Measurements from ENCODE around the gene ZNF805.
"Not testable (repeated sequence)": the region's sequence is repeated elsewhere in the genome, so short reads cannot be mapped to it uniquely, and the experiment has no call there.

The ZNF805 gene

GRCh38 chr19:57262044-57262443 is 21.6 kb downstream of the ZNF805 start:
- no peak for DNase-seq (ENCODE audit: low read depth)
- H3K4me3 ChIP-seq (ENCODE audit: low read depth, low read length) = no peak overlapping the region

GRCh38 chr19:57263244-57263741 is 22.9 kb downstream of the ZNF805 start:
- no peak for DNase-seq (ENCODE audit: low read depth)
- no peak overlapping the region for H3K4me3 ChIP-seq (ENCODE audit: low read depth, low read length)

- no peak for DNase-seq (ENCODE audit: low read depth)
- no peak overlapping the region for H3K4me3 ChIP-seq (ENCODE audit: low read depth, low read length)
These were observed 26.9 kb downstream of the ZNF805 start for GRCh38 chr19:57267291-57267690.

- DNase-seq (ENCODE audit: low read depth) = peak; percentile 53
- no peak overlapping the region for H3K4me3 ChIP-seq (ENCODE audit: low read depth, low read length)
These were observed 29.3 kb downstream of the ZNF805 start for GRCh38 chr19:57269515-57270250.

- DNase-seq (ENCODE audit: low read depth) = no peak
- H3K4me3 ChIP-seq (ENCODE audit: low read depth, low read length) = no peak overlapping the region
These were observed 30.8 kb downstream of the ZNF805 start for GRCh38 chr19:57271280-57271679.

- no peak overlapping the region for H3K4me3 ChIP-seq (ENCODE audit: low read depth, low read length)
- no peak for DNase-seq (ENCODE audit: low read depth)
These were observed 32.6 kb downstream of the ZNF805 start for GRCh38 chr19:57273014-57273413.

GRCh38 chr19:57276430-57276829 is 36.0 kb downstream of the ZNF805 start:
- H3K4me3 ChIP-seq (ENCODE audit: low read depth, low read length) = no peak overlapping the region
- no peak for DNase-seq (ENCODE audit: low read depth)

- H3K4me3 ChIP-seq (ENCODE audit: low read depth, low read length); DNase-seq (ENCODE audit: low read depth): not testable (repeated sequence)
These were observed 38.0 kb downstream of the ZNF805 start for GRCh38 chr19:57278481-57278880.

GRCh38 chr19:57279418-57280164 is 39.2 kb downstream of the ZNF805 start:
- peak overlapping the region; percentile 92 for H3K4me3 ChIP-seq (ENCODE audit: low read depth, low read length)
- peak; percentile 93 for DNase-seq (ENCODE audit: low read depth)

GRCh38 chr19:57280165-57280961 is 39.9 kb downstream of the ZNF805 start, which contains the start of gene ZNF460:
Gene ZNF460, plus strand, starts transcription at chr19:57280485. Its CDS starts 322 bp downstream, at chr19:57280807.
- DNase-seq (ENCODE audit: low read depth) = peak; percentile 92

GRCh38 chr19:57280962-57281400 is 40.5 kb downstream of the ZNF805 start:
- H3K4me3 ChIP-seq (ENCODE audit: low read depth, low read length) = peak overlapping the region; percentile 92
- DNase-seq (ENCODE audit: low read depth) = no peak

More at GRCh38 chr19:57280165-57280961, 39.9 kb downstream of the ZNF805 start, which contains the start of gene ZNF460:
- H3K4me3 ChIP-seq (ENCODE audit: low read depth, low read length) = peak within 1 kb of the TSS; percentile 92

- peak overlapping the region; percentile 92 for H3K4me3 ChIP-seq (ENCODE audit: low read depth, low read length)
- DNase-seq (ENCODE audit: low read depth) = no peak
These were observed 41.7 kb downstream of the ZNF805 start for GRCh38 chr19:57282011-57282643.

- no peak overlapping the region for H3K4me3 ChIP-seq (ENCODE audit: low read depth, low read length)
- no peak for DNase-seq (ENCODE audit: low read depth)
These were observed 47.9 kb downstream of the ZNF805 start for GRCh38 chr19:57288373-57288772.

- no peak overlapping the region for H3K4me3 ChIP-seq (ENCODE audit: low read depth, low read length)
- no peak for DNase-seq (ENCODE audit: low read depth)
These were observed 50.5 kb downstream of the ZNF805 start for GRCh38 chr19:57290970-57291369.

- no peak overlapping the region for H3K4me3 ChIP-seq (ENCODE audit: low read depth, low read length)
- no peak for DNase-seq (ENCODE audit: low read depth)
These were observed 52.1 kb downstream of the ZNF805 start for GRCh38 chr19:57292547-57292946.

GRCh38 chr19:57293719-57294118 is 53.3 kb downstream of the ZNF805 start:
- DNase-seq (ENCODE audit: low read depth) = no peak
- H3K4me3 ChIP-seq (ENCODE audit: low read depth, low read length) = no peak overlapping the region

- H3K4me3 ChIP-seq (ENCODE audit: low read depth, low read length) = no peak overlapping the region
- peak; percentile 79 for DNase-seq (ENCODE audit: low read depth)
These were observed 61.6 kb downstream of the ZNF805 start for GRCh38 chr19:57302020-57302465.

GRCh38 chr19:57302727-57303401 is 62.4 kb downstream of the ZNF805 start:
- H3K4me3 ChIP-seq (ENCODE audit: low read depth, low read length) = no peak overlapping the region
- no peak for DNase-seq (ENCODE audit: low read depth)

All from skeletal muscle cell (primary cell).